HG03103 (cell line): ENCODE measurements around the gene SARDH.
"Not testable (repeated sequence)": the region's sequence is repeated elsewhere in the genome, so short reads cannot be mapped to it uniquely, and the experiment has no call there.

Experiments
- ATAC-seq: cut with Tn5 transposase; IDR thresholded peaks from one replicate; pipeline ENCODE4 v1.9.1; 2021; ENCODE audit warnings: low read depth; ENCODE audit not compliant: unreplicated experiment

The SARDH gene

GRCh38 chr9:133775951-133776905 lies 38.1 kb upstream of the SARDH start:
- no peak for ATAC-seq

DNA sequence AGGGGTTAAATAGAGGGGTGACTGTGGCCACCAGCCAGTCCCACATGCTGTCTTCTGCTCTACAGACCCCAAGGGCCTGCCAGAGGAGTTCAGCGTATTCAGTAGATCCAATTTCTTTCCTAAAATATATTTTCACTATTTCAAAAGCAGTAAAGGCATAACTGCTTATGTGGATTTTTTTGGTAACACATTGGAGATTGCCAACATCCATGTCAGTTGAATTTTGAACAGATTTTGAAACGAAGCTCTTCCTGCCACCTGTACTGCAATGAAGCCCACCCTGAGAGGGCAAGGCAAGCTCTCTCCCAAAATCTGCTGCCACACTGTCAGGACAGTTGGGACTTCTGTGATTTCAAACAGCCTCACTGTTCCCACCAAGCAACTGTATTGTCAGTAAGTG lies 37.1 kb upstream of the SARDH start:
- ATAC-seq: no peak

DNA sequence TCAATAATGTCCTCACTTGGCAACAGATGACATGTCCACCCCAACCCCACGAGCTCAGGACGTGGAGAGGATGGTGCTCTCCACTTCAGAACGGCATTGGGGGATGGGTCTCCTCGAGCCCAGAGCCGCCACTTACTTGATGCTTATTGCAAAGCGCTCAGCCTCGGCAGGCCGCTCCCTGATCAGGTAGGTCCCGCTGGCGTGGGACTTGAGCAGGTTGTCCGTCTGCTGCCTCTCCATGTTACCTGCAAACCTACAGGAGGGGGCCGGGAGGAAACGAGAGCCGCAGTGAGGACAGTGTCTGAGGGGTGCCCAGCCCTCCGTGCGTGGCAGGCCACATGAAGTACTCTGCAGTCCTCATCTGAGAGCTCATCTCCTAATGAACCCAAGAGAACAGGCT lies 36.6 kb upstream of the SARDH start:
- ATAC-seq: no peak

DNA sequence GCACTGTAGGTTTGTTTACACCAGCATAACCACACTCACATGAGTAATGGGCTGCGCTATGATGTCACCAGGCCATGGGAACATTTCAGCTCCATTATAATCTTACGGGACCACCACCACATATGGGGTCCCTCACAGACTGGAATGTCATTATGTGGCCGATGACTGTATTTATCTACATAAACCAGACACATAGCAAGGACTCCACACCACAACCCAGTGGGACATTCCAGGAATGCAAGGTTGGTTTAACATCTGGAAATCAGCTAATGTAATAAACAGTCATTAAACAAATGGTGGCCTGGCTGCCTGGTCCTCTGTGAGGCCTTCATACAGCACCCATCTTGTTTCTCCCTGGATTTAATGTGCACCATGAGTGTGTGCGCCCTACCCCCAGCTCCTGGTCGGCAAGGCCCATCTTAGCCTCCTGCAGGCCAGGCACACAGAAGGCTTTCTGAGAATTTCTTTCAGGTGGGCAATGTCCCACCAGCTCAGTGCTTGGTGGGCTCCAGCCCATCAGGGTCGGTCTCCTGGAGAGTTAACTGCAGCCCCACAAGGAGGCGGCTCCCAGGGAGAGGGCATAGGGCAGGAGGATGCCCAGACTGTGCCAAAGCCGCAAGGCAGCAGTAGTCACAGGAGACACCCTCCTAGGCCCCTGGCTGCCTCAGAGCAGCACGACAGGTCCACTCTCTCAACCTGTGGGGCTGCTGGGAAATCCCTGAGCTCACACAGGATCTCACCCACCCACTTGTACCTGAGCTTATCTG lies 35.9 kb upstream of the SARDH start:
- ATAC-seq: no peak

- no peak for ATAC-seq
Measured at GRCh38 chr9:133772581-133772980, 34.4 kb upstream of the SARDH start.

DNA sequence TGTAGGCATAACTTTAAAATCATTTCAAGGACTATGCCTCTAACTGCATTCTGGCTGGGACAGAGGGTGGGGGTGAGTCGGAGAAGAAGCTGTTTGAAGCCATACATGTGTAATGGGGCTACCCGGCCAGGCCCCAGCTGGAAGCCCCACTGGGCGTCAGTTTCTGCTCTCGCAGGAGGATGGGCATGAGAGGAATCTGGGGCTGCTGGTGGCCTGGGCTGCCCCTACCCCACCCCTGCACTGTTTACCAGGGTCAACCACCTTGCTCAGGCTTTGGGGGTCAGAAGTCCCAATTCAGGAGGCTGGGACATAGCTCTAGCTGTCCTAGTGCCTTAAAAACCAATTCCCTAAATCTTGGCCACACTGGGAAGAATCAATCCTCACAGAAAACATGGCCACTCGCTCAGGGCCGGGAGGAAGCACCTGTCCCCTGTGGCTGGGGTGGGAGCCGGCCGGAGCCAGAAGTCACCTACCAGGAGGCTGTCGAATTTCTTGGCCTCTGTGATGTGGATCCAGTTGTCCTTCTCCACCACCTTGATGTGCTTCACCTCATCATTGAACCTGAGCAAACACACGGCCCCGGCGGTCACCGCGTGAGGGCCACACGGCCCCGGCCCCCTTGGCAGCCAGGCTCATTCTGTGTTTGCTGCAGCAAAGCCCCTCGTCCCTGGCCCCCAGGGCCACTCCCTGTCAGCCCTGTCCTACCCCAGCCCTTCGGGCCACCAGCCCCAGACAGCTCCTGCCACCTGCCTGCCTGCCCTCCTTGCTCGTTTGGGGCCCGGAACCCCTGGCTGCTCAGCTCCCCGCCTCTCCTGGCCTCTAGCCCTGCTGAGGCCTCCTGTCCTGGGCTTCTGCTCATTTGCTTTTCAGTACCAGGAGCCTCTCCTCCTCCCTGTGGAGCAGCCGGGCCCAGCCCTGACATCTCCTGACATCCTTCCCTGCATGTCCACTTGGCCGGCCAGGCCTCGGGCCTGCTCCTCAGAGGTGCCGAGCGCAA lies 33.6 kb upstream of the SARDH start:
- no peak for ATAC-seq

GRCh38 chr9:133770076-133770777 lies 32.1 kb upstream of the SARDH start:
- no peak for ATAC-seq

- no peak for ATAC-seq
Measured at GRCh38 chr9:133769511-133770075, 31.4 kb upstream of the SARDH start.

- ATAC-seq: no peak
Measured at GRCh38 chr9:133768859-133769510, 30.8 kb upstream of the SARDH start.

DNA sequence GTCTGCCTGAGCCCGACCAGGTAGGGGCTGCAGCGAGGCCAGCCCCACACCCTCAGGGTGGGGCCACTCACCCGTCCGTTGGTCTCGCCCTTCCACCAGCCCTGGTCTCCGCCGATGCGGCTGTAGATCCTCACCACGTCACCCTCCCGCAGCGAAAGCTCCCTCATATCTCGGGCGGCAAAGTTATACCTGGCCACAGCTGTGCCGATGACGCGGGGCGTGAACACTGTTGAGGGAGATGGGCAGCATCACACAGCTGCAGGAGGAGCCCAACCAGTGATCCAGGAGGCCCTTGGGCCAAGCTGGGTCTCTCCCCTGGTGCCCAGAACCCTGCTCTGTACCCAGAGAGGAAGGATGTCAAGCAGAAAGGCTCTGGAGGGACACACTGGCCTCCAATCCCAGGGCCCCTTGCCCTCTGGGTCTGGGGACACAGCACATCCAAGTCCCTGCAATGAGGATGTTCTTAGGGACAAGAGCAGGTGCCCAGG lies 30.3 kb upstream of the SARDH start:
- ATAC-seq: no peak

- ATAC-seq: no peak
Measured at GRCh38 chr9:133767625-133768024, 29.5 kb upstream of the SARDH start.

- ATAC-seq: no peak
Measured at GRCh38 chr9:133767008-133767407, 28.9 kb upstream of the SARDH start.

- not testable (repeated sequence) for ATAC-seq
Measured at GRCh38 chr9:133766234-133766633, 28.1 kb upstream of the SARDH start.

GRCh38 chr9:133763272-133764183 lies 25.4 kb upstream of the SARDH start:
- no peak for ATAC-seq

DNA sequence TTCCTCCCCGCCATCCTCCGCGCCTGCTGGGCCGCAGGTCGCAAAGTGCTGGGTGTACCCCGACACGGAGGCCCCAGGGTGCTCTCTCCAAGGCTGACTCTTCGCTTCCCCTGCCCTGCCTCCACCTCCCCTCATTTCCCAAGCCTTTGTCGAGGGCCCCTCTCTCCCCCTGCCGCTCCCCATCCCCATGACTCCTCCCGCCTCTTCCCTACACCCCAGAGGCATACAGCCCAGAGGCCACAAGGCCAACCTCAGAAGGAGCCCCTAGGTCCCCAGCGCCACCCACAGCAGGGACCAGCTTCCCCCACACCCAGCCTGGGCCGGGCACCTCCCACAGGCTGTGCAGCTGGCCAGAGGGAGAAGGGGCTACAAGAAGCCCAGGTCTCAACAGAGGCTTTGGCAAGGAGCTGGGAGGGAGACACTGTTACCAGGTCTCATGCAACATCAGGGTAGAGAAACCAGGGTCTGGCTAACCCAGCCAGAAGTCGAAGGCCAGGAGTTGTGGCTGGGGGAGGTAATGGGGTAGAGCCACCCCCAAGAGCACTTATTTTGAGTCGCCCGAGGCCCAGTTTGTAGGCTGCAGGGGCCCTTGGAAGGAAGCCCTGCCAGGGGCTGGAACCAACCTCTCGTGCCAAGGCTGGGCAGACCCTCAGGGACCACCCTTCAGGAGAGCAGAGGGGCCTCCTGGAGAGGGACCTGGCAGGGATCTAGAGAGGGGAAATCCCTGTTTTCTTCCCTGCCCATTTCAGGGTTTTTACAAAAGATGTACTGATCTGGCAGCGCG lies 24.5 kb upstream of the SARDH start:
- no peak for ATAC-seq

- ATAC-seq: no peak
Measured at GRCh38 chr9:133761641-133762248, 23.6 kb upstream of the SARDH start.
